Measurements from ENCODE around the gene ZNF619. TPM values are rescaled to one million over a fixed set of nuclear protein-coding genes. Genes with fewer than 3 reads are reported as not detected.
A peak's percentile ranks its signal among the peaks of the same experiment; 100 is the strongest.

Gene ZNF619
- total RNA-seq, 1 experiment from 2014 or later = 7.2 TPM

DNA sequence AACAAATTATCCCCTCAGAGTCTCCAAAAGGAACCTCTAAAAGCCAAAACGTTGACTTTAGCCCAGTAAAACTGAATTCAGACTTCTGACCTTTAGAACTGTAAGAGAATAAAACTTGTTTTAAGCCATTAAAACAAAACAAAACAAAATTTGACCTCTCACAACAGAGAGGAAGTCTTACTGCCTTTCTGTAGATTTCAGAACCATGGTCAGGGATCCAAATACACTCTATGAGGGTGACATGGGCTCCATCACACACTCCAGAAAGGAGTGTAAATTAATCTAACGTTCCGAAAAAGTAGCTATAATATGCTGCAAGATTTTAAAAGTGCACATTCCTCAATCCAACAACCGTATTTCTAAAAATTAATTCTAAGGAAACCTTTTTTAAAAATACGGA is 39.0 kb upstream of the ZNF619 start:
- CTCF ChIA-PET = interaction anchor here (1.2 kb wide), 1 partner anchor 8 kb away, joined by 3 read pairs; no protein-coding TSS in a partner anchor
- H3K4me3 Mint-ChIP-seq = no peak overlapping the region
- no peaks in the 10 kb centered on the region for H3K4me1 Mint-ChIP-seq
- ATAC-seq (peak; percentile 30; the same call in 1 of the 2 replicates), DNase-seq (ENCODE audit: low spot score) (no peak)
- no peaks in the 10 kb centered on the region; the same call in 1 of the 2 replicates for H3K27me3 Mint-ChIP-seq (ENCODE audit: low read depth)
- H3K9me3 Mint-ChIP-seq = peaks cover 11% of the 10 kb centered on the region
- POLR2A ChIA-PET = no interaction called here
- no peak for TF ChIP-seq ZBTB21 (CRISPR knock-in tag; IDR thresholded peaks at IDR 0.05; ENCODE audit: borderline replicate concordance)
- TF ChIP-seq, protein P1, sequence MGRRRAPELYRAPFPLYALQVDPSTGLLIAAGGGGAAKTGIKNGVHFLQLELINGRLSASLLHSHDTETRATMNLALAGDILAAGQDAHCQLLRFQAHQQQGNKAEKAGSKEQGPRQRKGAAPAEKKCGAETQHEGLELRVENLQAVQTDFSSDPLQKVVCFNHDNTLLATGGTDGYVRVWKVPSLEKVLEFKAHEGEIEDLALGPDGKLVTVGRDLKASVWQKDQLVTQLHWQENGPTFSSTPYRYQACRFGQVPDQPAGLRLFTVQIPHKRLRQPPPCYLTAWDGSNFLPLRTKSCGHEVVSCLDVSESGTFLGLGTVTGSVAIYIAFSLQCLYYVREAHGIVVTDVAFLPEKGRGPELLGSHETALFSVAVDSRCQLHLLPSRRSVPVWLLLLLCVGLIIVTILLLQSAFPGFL (CRISPR knock-in tag; IDR thresholded peaks at IDR 0.05; ENCODE audit: borderline replicate concordance) = no peak
- H3K36me3 Mint-ChIP-seq = no peaks in the 10 kb centered on the region
- H3K27ac Mint-ChIP-seq = no peak overlapping the region

DNA sequence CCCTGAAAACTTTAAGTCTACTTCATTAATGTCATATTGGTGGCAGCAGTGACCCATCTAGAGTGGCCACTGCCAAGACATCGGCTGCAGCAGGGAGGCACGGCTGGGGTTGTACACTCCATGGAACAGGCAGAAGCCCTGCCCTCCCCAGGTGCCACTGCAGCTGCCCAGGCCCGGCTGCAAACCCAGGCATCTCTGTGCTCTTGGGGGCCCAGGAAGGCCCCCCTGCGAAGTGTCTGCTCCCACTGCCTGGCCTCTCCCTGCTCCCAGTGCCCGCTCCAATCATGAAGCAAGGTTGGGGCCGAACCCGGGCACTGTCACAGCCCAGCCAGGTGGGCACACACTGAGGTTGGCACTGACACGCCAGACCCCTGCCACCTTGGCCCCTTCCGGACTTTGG is 31.9 kb upstream of the ZNF619 start:
- H3K9me3 Mint-ChIP-seq = peaks cover 5% of the 10 kb centered on the region; the same call in 1 of the 2 replicates
- H3K4me3 Mint-ChIP-seq = no peak overlapping the region
- DNase-seq (ENCODE audit: low spot score) (no peak), ATAC-seq (no peak)
- no peak overlapping the region for H3K27ac Mint-ChIP-seq
- TF ChIP-seq HMGA2 (CRISPR knock-in tag; IDR thresholded peaks at IDR 0.05) (no peak), ELF4 (CRISPR knock-in tag; IDR thresholded peaks at IDR 0.05; ENCODE audit: low read depth) (no peak), CREM (CRISPR knock-in tag; IDR thresholded peaks at IDR 0.05) (no peak), IRF2 (CRISPR knock-in tag; IDR thresholded peaks at IDR 0.05; ENCODE audit: borderline replicate concordance, low read depth) (no peak), JAZF1 (CRISPR knock-in tag; IDR thresholded peaks at IDR 0.05) (no peak), SMAD4 (CRISPR knock-in tag; IDR thresholded peaks at IDR 0.05) (no peak), ATF1 (CRISPR knock-in tag; IDR thresholded peaks at IDR 0.05) (no peak), FOXP1 (CRISPR knock-in tag; IDR thresholded peaks at IDR 0.05; ENCODE audit: borderline replicate concordance) (no peak), ETV6 (CRISPR knock-in tag; IDR thresholded peaks at IDR 0.05) (no peak), NR3C1 (CRISPR knock-in tag; conservative IDR thresholded peaks at IDR 0.05; ENCODE audit: low read depth) (no peak), CBFB (CRISPR knock-in tag; IDR thresholded peaks at IDR 0.05; ENCODE audit: low read depth) (no peak), ZNF219 (CRISPR knock-in tag; IDR thresholded peaks at IDR 0.05; ENCODE audit: borderline replicate concordance) (no peak), NR2C2 (CRISPR knock-in tag; IDR thresholded peaks at IDR 0.05) (no peak), ZNF416 (CRISPR knock-in tag; IDR thresholded peaks at IDR 0.05) (no peak), NR1H2 (CRISPR knock-in tag; IDR thresholded peaks at IDR 0.05) (no peak)
- TF ChIP-seq, protein P2, sequence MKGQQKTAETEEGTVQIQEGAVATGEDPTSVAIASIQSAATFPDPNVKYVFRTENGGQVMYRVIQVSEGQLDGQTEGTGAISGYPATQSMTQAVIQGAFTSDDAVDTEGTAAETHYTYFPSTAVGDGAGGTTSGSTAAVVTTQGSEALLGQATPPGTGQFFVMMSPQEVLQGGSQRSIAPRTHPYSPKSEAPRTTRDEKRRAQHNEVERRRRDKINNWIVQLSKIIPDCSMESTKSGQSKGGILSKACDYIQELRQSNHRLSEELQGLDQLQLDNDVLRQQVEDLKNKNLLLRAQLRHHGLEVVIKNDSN (CRISPR knock-in tag; IDR thresholded peaks at IDR 0.05) = no peak
- TF ChIP-seq, protein P3, sequence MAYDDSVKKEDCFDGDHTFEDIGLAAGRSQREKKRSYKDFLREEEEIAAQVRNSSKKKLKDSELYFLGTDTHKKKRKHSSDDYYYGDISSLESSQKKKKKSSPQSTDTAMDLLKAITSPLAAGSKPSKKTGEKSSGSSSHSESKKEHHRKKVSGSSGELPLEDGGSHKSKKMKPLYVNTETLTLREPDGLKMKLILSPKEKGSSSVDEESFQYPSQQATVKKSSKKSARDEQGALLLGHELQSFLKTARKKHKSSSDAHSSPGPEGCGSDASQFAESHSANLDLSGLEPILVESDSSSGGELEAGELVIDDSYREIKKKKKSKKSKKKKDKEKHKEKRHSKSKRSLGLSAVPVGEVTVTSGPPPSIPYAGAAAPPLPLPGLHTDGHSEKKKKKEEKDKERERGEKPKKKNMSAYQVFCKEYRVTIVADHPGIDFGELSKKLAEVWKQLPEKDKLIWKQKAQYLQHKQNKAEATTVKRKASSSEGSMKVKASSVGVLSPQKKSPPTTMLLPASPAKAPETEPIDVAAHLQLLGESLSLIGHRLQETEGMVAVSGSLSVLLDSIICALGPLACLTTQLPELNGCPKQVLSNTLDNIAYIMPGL (CRISPR knock-in tag; IDR thresholded peaks at IDR 0.05) = no peak
- TF ChIP-seq, protein P4, sequence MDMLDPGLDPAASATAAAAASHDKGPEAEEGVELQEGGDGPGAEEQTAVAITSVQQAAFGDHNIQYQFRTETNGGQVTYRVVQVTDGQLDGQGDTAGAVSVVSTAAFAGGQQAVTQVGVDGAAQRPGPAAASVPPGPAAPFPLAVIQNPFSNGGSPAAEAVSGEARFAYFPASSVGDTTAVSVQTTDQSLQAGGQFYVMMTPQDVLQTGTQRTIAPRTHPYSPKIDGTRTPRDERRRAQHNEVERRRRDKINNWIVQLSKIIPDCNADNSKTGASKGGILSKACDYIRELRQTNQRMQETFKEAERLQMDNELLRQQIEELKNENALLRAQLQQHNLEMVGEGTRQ (CRISPR knock-in tag; IDR thresholded peaks at IDR 0.05) = no peak
- TF ChIP-seq, protein P5, sequence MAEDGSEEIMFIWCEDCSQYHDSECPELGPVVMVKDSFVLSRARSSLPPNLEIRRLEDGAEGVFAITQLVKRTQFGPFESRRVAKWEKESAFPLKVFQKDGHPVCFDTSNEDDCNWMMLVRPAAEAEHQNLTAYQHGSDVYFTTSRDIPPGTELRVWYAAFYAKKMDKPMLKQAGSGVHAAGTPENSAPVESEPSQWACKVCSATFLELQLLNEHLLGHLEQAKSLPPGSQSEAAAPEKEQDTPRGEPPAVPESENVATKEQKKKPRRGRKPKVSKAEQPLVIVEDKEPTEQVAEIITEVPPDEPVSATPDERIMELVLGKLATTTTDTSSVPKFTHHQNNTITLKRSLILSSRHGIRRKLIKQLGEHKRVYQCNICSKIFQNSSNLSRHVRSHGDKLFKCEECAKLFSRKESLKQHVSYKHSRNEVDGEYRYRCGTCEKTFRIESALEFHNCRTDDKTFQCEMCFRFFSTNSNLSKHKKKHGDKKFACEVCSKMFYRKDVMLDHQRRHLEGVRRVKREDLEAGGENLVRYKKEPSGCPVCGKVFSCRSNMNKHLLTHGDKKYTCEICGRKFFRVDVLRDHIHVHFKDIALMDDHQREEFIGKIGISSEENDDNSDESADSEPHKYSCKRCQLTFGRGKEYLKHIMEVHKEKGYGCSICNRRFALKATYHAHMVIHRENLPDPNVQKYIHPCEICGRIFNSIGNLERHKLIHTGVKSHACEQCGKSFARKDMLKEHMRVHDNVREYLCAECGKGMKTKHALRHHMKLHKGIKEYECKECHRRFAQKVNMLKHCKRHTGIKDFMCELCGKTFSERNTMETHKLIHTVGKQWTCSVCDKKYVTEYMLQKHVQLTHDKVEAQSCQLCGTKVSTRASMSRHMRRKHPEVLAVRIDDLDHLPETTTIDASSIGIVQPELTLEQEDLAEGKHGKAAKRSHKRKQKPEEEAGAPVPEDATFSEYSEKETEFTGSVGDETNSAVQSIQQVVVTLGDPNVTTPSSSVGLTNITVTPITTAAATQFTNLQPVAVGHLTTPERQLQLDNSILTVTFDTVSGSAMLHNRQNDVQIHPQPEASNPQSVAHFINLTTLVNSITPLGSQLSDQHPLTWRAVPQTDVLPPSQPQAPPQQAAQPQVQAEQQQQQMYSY (CRISPR knock-in tag; IDR thresholded peaks at IDR 0.05) = no peak
- TF ChIP-seq, protein P6, sequence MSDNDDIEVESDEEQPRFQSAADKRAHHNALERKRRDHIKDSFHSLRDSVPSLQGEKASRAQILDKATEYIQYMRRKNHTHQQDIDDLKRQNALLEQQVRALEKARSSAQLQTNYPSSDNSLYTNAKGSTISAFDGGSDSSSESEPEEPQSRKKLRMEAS (CRISPR knock-in tag; IDR thresholded peaks at IDR 0.05) = no peak
- no peaks in the 10 kb centered on the region for H3K36me3 Mint-ChIP-seq
- ChIA-PET CTCF (no interaction called here), POLR2A (no interaction called here)
- H3K4me1 Mint-ChIP-seq = no peaks in the 10 kb centered on the region
- no peaks in the 10 kb centered on the region; the same call in 1 of the 2 replicates for H3K27me3 Mint-ChIP-seq (ENCODE audit: low read depth)

Data from WTC11 (cell line).